DND-41 (cell line): ENCODE measurements around the gene RDH16.
"Not testable (repeated sequence)": the region's sequence is repeated elsewhere in the genome, so short reads cannot be mapped to it uniquely, and the experiment has no call there.

ENCODE experiments used
- ATAC-seq: fragments of 200-7000 bp; cut with Tn5 transposase; 3 replicates; pipeline ENCODE4 v1.9.1; 2021; ENCODE audit warnings: low read depth; ENCODE audit not compliant: insufficient read depth
- DNase-seq: peaks from one replicate; pipeline ENCODE4 v3.0.0-alpha.2; 2020
- H2AFZ ChIP-seq: 2 replicates; pipeline ENCODE4 v1.6.0; 2012; ENCODE audit warnings: low read depth, low read length
- H3K27ac ChIP-seq: 2 replicates; pipeline ENCODE4 v1.5.1; 2012; ENCODE audit warnings: low read length, inconsistent platforms
- H3K27me3 ChIP-seq: fragments of 200-600 bp; sonication (generic); 2 replicates; pipeline ENCODE4 v1.6.0; 2012; ENCODE audit warnings: low read length, mild to moderate bottlenecking, inconsistent platforms; ENCODE audit not compliant: insufficient read depth, poor library complexity
- H3K36me3 ChIP-seq: 2 replicates; pipeline ENCODE4 v1.5.1; 2012; ENCODE audit warnings: low read length, inconsistent platforms; ENCODE audit not compliant: insufficient read depth
- H3K4me1 ChIP-seq: 2 replicates; pipeline ENCODE4 v1.5.1; 2012; ENCODE audit warnings: mild to moderate bottlenecking, low read length; ENCODE audit not compliant: insufficient read depth
- H3K4me2 ChIP-seq: 2 replicates; pipeline ENCODE4 v1.6.0; 2012; ENCODE audit warnings: mild to moderate bottlenecking, moderate library complexity, low read length, inconsistent platforms; ENCODE audit not compliant: insufficient read depth
- H3K4me3 ChIP-seq, 2 experiments: fragments of 200-600 bp in 1 of 2; shearing (Covaris generic) in 1 of 2; 2 replicates each; pipeline ENCODE4 v1.5.1; 2012 to 2016; ENCODE audit warnings: inconsistent platforms in 2 of 2, low read length in 2 of 2, mild to moderate bottlenecking in 2 of 2, low read depth in 1 of 2, moderate library complexity in 1 of 2
- H3K79me2 ChIP-seq: 2 replicates; pipeline ENCODE4 v1.6.0; 2012; ENCODE audit warnings: low read length, inconsistent platforms; ENCODE audit not compliant: insufficient read depth
- H3K9ac ChIP-seq: 2 replicates; pipeline ENCODE4 v1.6.0; 2012; ENCODE audit warnings: low read depth, mild to moderate bottlenecking, inconsistent platforms, low read length, moderate library complexity
- H3K9me3 ChIP-seq: 2 replicates; pipeline ENCODE4 v1.5.1; 2012; ENCODE audit warnings: low read length, moderate library complexity, mild to moderate bottlenecking, inconsistent platforms; ENCODE audit not compliant: insufficient read depth, severe bottlenecking
- H4K20me1 ChIP-seq: 2 replicates; pipeline ENCODE4 v1.6.0; 2012; ENCODE audit warnings: low read length; ENCODE audit not compliant: insufficient read depth
- EZH2 ChIP-seq: IDR thresholded peaks from 3 replicates; pipeline ENCODE4 v1.6.1; 2012; ENCODE audit warnings: borderline replicate concordance, low read depth, mild to moderate bottlenecking, moderate library complexity, low read length, inconsistent platforms; ENCODE audit not compliant: severe bottlenecking
- TF ChIP-seq, protein P1 (sequence below): IDR thresholded peaks from 2 replicates; pipeline ENCODE4 v1.5.1; 2012; ENCODE audit warnings: borderline replicate concordance, low read length, moderate library complexity, mild to moderate bottlenecking; ENCODE audit not compliant: poor library complexity, severe bottlenecking; ENCODE audit errors: extremely low read depth

The RDH16 gene

DNA sequence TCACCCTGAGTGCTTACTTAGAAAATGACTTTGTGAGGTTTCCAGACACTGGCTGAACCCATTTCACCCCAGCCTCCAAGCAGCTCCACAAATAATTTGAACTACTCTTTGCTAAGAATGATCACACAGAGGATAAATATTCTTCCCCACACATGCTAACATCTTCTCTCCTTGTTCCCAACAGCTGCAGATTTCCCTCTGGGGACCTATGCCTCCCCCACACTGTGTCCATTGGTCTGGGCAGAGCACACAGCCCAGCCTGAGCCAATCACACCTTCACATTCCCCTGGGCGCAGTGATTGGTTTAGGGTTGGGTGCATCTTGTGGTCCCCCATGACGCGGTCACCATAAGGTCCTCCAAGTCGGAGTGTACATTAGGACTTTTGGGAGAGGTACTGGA is 30.1 kb downstream of the RDH16 start:
- H3K4me2 ChIP-seq: no peak overlapping the region
- no peak overlapping the region for H2AFZ ChIP-seq
- H3K4me1 ChIP-seq: peaks cover 7% of the 10 kb centered on the region
- no peaks in the 10 kb centered on the region for H4K20me1 ChIP-seq
- DNase-seq (no peak), ATAC-seq (no peak)
- H3K27me3 ChIP-seq: peaks cover 8% of the 10 kb centered on the region
- H3K4me3 ChIP-seq: no peak overlapping the region
- TF ChIP-seq, protein P1, sequence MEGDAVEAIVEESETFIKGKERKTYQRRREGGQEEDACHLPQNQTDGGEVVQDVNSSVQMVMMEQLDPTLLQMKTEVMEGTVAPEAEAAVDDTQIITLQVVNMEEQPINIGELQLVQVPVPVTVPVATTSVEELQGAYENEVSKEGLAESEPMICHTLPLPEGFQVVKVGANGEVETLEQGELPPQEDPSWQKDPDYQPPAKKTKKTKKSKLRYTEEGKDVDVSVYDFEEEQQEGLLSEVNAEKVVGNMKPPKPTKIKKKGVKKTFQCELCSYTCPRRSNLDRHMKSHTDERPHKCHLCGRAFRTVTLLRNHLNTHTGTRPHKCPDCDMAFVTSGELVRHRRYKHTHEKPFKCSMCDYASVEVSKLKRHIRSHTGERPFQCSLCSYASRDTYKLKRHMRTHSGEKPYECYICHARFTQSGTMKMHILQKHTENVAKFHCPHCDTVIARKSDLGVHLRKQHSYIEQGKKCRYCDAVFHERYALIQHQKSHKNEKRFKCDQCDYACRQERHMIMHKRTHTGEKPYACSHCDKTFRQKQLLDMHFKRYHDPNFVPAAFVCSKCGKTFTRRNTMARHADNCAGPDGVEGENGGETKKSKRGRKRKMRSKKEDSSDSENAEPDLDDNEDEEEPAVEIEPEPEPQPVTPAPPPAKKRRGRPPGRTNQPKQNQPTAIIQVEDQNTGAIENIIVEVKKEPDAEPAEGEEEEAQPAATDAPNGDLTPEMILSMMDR: no peak
- TF ChIP-seq EZH2: no peak
- no peaks in the 10 kb centered on the region for H3K36me3 ChIP-seq
- no peak overlapping the region for H3K9ac ChIP-seq
- no peaks in the 10 kb centered on the region for H3K79me2 ChIP-seq
- no peaks in the 10 kb centered on the region for H3K9me3 ChIP-seq
- no peak overlapping the region for H3K27ac ChIP-seq

DNA sequence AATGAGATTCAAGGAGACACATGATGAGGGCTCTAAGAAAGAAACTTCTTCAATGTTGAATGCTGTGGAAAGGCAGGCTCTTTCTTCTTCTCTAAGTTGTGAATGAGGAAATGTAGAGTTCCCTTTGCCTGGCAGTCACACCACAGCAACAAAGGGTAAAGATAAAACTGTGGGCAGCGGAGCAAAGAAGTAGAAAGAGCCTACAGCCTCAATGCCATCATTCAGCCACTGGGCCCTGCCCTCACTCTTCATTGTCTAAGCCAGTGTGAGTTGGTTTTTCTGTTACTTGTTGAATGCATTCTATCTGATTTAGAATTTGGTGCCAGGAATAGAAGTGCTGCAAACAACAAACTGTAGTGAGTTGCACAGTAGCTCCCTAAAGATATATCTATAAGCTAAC is 35.4 kb downstream of the RDH16 start:
- Histone ChIP-seq H3K4me3 (no peak overlapping the region), H3K27ac (no peak overlapping the region), H3K36me3 (no peaks in the 10 kb centered on the region), H2AFZ (no peak overlapping the region), H3K79me2 (no peaks in the 10 kb centered on the region), H3K4me2 (no peak overlapping the region), H3K9me3 (no peaks in the 10 kb centered on the region), H3K9ac (no peak overlapping the region), H3K27me3 (peaks cover 3% of the 10 kb centered on the region), H3K4me1 (no peaks in the 10 kb centered on the region), H4K20me1 (no peaks in the 10 kb centered on the region)
- DNase-seq (no peak), ATAC-seq (no peak)
- TF ChIP-seq EZH2: no peak
- TF ChIP-seq, protein P1: no peak

DNA sequence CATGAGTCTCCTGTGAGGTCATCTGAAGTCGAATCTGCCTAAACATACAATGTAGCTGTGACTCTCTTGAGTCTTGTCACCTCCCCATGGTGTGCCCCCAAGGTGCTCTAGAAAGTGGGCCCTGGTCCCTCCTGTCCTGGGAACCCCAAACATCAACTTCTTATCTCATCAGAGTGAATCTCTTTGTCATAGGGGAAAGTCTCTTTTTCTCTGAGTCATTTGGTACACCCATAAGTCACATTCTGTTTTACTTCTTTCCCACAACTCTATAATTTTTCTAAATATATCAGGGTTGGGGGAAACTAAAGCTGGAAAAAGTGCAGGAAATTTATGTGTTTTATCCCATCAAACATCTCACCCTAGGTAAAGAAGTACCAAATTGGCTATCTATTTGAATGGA is 36.1 kb downstream of the RDH16 start:
- DNase-seq (no peak), ATAC-seq (no peak)
- Histone ChIP-seq H2AFZ (no peak overlapping the region), H3K4me3 (no peak overlapping the region), H3K4me2 (no peak overlapping the region), H3K27ac (no peak overlapping the region), H3K9me3 (no peaks in the 10 kb centered on the region), H3K9ac (no peak overlapping the region), H3K4me1 (no peaks in the 10 kb centered on the region), H3K79me2 (no peaks in the 10 kb centered on the region), H3K27me3 (no peaks in the 10 kb centered on the region), H3K36me3 (no peaks in the 10 kb centered on the region), H4K20me1 (no peaks in the 10 kb centered on the region)
- TF ChIP-seq, protein P1: no peak
- no peak for TF ChIP-seq EZH2

DNA sequence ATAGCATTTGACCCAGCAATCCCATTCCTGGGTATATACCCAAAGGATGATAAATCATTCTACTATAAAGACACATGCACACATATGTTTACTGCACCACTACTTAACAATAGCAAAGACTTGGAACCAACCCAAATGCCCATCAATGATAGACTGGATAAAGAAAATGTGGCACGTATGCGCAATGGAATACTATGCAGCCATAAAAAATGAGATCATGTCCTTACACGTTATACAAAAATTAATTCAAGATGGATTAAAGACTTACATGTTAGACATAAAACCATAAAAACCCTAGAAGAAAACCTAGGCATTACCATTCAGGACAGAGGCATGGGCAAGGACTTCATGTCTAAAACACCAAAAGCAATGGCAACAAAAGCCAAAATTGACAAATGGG is 39.3 kb downstream of the RDH16 start:
- H3K4me1 ChIP-seq, H3K27ac ChIP-seq, H3K4me2 ChIP-seq, ATAC-seq, H3K36me3 ChIP-seq, H3K9ac ChIP-seq, H4K20me1 ChIP-seq, H3K4me3 ChIP-seq, H3K9me3 ChIP-seq, H2AFZ ChIP-seq, H3K27me3 ChIP-seq, DNase-seq, H3K79me2 ChIP-seq: not testable (repeated sequence)
